ENCODE results near the gene TMEM44. TPM values are rescaled to one million over a fixed set of nuclear protein-coding genes. Genes with fewer than 3 reads are reported as not detected.

Gene TMEM44
- 25.8 TPM for polyA plus RNA-seq (ENCODE audit: insufficient read length)

- peak; percentile 78 for DNase-seq
These were observed at the start of gene TMEM44 for GRCh38 chr3:194633349-194634004. TSS of gene TMEM44 (minus strand) at chr3:194633419. CDS start at chr3:194633215, 204 bp downstream.

- DNase-seq, result peak; percentile 79
These were observed 49.6 kb upstream of the TMEM44 start for GRCh38 chr3:194682694-194683310.

- no peak for DNase-seq
These were observed 49.0 kb upstream of the TMEM44 start for GRCh38 chr3:194682189-194682693.

- DNase-seq, result no peak
These were observed 47.8 kb upstream of the TMEM44 start for GRCh38 chr3:194680888-194681615.

GRCh38 chr3:194676471-194676870 is 43.3 kb upstream of the TMEM44 start:
- no peak for DNase-seq

GRCh38 chr3:194675680-194676079 is 42.5 kb upstream of the TMEM44 start:
- DNase-seq, result no peak

GRCh38 chr3:194675081-194675640 is 41.9 kb upstream of the TMEM44 start:
- no peak for DNase-seq

- no peak for DNase-seq
These were observed 40.5 kb upstream of the TMEM44 start for GRCh38 chr3:194673761-194674160.

- no peak for DNase-seq
These were observed 39.7 kb upstream of the TMEM44 start for GRCh38 chr3:194672876-194673275.

- DNase-seq, result peak; percentile 96
These were observed 38.9 kb upstream of the TMEM44 start, which contains the start of gene LSG1 for GRCh38 chr3:194671900-194672808. TSS of gene LSG1 (minus strand) at chr3:194672191. CDS start at chr3:194672162, 29 bp downstream.

GRCh38 chr3:194671511-194671899 is 38.3 kb upstream of the TMEM44 start:
- no peak for DNase-seq

GRCh38 chr3:194667363-194667762 is 34.1 kb upstream of the TMEM44 start:
- no peak for DNase-seq

GRCh38 chr3:194664857-194665256 is 31.6 kb upstream of the TMEM44 start:
- DNase-seq, result no peak

- DNase-seq, result no peak
These were observed 28.7 kb upstream of the TMEM44 start for GRCh38 chr3:194661946-194662345.

GRCh38 chr3:194661374-194661773 is 28.2 kb upstream of the TMEM44 start:
- no peak for DNase-seq

GRCh38 chr3:194659778-194660177 is 26.6 kb upstream of the TMEM44 start:
- DNase-seq, result no peak

GRCh38 chr3:194658477-194659242 is 25.4 kb upstream of the TMEM44 start:
- no peak for DNase-seq

GRCh38 chr3:194657439-194657838 is 24.2 kb upstream of the TMEM44 start:
- no peak for DNase-seq

GRCh38 chr3:194654443-194654842 is 21.2 kb upstream of the TMEM44 start:
- no peak for DNase-seq

GRCh38 chr3:194647747-194648146 is 14.5 kb upstream of the TMEM44 start:
- no peak for DNase-seq

GRCh38 chr3:194642769-194643168 is 9.6 kb upstream of the TMEM44 start:
- no peak for DNase-seq

Measured in hindlimb muscle (tissue), 1 donor.